Hematopoietic multipotent progenitor cell (in vitro differentiated cells): ENCODE measurements around the gene MORN3. TPM values are rescaled to one million over a fixed set of nuclear protein-coding genes. Genes with fewer than 3 reads are reported as not detected.
"Not testable (repeated sequence)": the region's sequence is repeated elsewhere in the genome, so short reads cannot be mapped to it uniquely, and the experiment has no call there.

Experiments
- DNase-seq, 3 donors: peaks; one replicate each; pipeline ENCODE4 v3.0.0-alpha.2; 2011 to 2015; ENCODE audit warnings: low read depth in 2 of 3, low spot score in 2 of 3
- total RNA-seq: library from RNA; depleted of rRNA; stranded (reverse); fragments of >200 nt; gene quantifications from one replicate; pipeline ENCODE4 v1.2.3, GENCODE V29; 2012

Gene MORN3
- total RNA-seq, 1 donor: 0.54 TPM

GRCh38 chr12:121648458-121649028 lies 20.9 kb downstream of the MORN3 start:
- DNase-seq: no peak

GRCh38 chr12:121641343-121641630 lies 28.2 kb downstream of the MORN3 start:
- no peak for DNase-seq

- no peak for DNase-seq
Measured at GRCh38 chr12:121638298-121639202, 30.9 kb downstream of the MORN3 start.

GRCh38 chr12:121637231-121637914 lies 32.1 kb downstream of the MORN3 start:
- peak in 1 of 3 donors; percentile 27 for DNase-seq

GRCh38 chr12:121634836-121635235 lies 34.6 kb downstream of the MORN3 start:
- DNase-seq: no peak

- DNase-seq: not testable (repeated sequence)
Measured at GRCh38 chr12:121633833-121634196, 35.6 kb downstream of the MORN3 start.

GRCh38 chr12:121632069-121632970 lies 37.1 kb downstream of the MORN3 start:
- DNase-seq: no peak

- DNase-seq: no peak
Measured at GRCh38 chr12:121630791-121631355, 38.6 kb downstream of the MORN3 start.

- no peak for DNase-seq
Measured at GRCh38 chr12:121628536-121628935, 40.9 kb downstream of the MORN3 start.

GRCh38 chr12:121628037-121628436 lies 41.4 kb downstream of the MORN3 start:
- no peak for DNase-seq

GRCh38 chr12:121626853-121627640 lies 42.4 kb downstream of the MORN3 start:
- DNase-seq: peak; percentile 52 to 86 (median 85)

- DNase-seq: peak; percentile 92 to 95 (median 95)
Measured at GRCh38 chr12:121626087-121626852, 43.2 kb downstream of the MORN3 start, which contains the start of gene ORAI1. TSS of gene ORAI1 (plus strand) at chr12:121626530.

- DNase-seq: peak in 2 of 3 donors; percentile 17 to 71
Measured at GRCh38 chr12:121620333-121620891, 49.0 kb downstream of the MORN3 start.

- DNase-seq: no peak
Measured at GRCh38 chr12:121618659-121619233, 50.7 kb downstream of the MORN3 start.

GRCh38 chr12:121614872-121615467 lies 54.5 kb downstream of the MORN3 start:
- no peak for DNase-seq

- no peak for DNase-seq
Measured at GRCh38 chr12:121613462-121613861, 56.0 kb downstream of the MORN3 start.

- DNase-seq: peak in 1 of 3 donors; percentile 25
Measured at GRCh38 chr12:121611306-121611705, 58.1 kb downstream of the MORN3 start.
